C4-2B (cell line): ENCODE results near the gene KRT35.

Experiments used
- ZFX ChIP-seq: fragments of 450-650 bp; IDR thresholded peaks from 2 replicates; pipeline ENCODE4 v1.6.1; 2017
- TF ChIP-seq, protein P1 (sequence below): fragments of 450-650 bp; conservative IDR thresholded peaks from 2 replicates; pipeline ENCODE4 v1.5.1; 2017; ENCODE audit warnings: mild to moderate bottlenecking

DNA sequence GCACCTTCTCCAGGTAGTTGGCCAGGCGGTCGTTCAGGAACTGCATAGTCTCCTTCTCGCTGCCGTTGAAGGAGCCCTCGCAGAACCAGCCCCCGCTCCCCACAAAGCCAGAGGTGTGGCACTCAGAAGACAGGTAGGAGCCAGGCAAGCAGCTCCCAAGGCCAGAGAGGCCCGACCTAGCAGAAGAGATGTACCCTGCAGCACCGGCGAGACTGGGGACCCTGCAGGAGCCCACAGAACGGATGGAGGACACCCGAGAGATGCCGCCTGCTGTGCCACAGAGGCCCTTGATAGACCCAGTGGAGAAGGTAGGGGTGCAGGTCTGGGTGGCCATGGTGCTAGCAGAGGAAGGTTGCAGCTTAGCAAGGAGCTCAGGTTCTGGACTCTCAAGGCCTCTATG is 8.6 kb upstream of the KRT35 start, which contains the start of gene KRT36:
- TF ChIP-seq, protein P1, sequence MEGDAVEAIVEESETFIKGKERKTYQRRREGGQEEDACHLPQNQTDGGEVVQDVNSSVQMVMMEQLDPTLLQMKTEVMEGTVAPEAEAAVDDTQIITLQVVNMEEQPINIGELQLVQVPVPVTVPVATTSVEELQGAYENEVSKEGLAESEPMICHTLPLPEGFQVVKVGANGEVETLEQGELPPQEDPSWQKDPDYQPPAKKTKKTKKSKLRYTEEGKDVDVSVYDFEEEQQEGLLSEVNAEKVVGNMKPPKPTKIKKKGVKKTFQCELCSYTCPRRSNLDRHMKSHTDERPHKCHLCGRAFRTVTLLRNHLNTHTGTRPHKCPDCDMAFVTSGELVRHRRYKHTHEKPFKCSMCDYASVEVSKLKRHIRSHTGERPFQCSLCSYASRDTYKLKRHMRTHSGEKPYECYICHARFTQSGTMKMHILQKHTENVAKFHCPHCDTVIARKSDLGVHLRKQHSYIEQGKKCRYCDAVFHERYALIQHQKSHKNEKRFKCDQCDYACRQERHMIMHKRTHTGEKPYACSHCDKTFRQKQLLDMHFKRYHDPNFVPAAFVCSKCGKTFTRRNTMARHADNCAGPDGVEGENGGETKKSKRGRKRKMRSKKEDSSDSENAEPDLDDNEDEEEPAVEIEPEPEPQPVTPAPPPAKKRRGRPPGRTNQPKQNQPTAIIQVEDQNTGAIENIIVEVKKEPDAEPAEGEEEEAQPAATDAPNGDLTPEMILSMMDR, result no peak
- TF ChIP-seq ZFX, result no peak
